HEK293 (cell line): ENCODE measurements around the gene LHFPL5.

Source experiments
- CTCF ChIP-seq: fragments of 450-650 bp; formaldehyde crosslinking; IDR thresholded peaks from 2 replicates; pipeline ENCODE4 v1.5.1; 2016; ENCODE audit warnings: missing biosample characterization, missing genetic modification characterization
- ZNF214 ChIP-seq: fragments of 450-650 bp; formaldehyde crosslinking; IDR thresholded peaks from 2 replicates; pipeline ENCODE4 v1.5.1; 2017; ENCODE audit warnings: missing biosample characterization, mild to moderate bottlenecking, missing genetic modification characterization, borderline replicate concordance
- ZNF501 ChIP-seq: fragments of 450-650 bp; formaldehyde crosslinking; IDR thresholded peaks from 2 replicates; pipeline ENCODE4 v1.5.1; 2016; ENCODE audit warnings: missing biosample characterization, missing genetic modification characterization
- TF ChIP-seq, protein P1 (sequence below): fragments of 450-650 bp; formaldehyde crosslinking; IDR thresholded peaks from 2 replicates; pipeline ENCODE4 v1.5.1; 2016; ENCODE audit warnings: missing biosample characterization, missing genetic modification characterization

- TF ChIP-seq CTCF (tag by site-specific recombination) (no peak), ZNF214 (tag by site-specific recombination) (no peak), ZNF501 (tag by site-specific recombination) (no peak)
- TF ChIP-seq, protein P1, sequence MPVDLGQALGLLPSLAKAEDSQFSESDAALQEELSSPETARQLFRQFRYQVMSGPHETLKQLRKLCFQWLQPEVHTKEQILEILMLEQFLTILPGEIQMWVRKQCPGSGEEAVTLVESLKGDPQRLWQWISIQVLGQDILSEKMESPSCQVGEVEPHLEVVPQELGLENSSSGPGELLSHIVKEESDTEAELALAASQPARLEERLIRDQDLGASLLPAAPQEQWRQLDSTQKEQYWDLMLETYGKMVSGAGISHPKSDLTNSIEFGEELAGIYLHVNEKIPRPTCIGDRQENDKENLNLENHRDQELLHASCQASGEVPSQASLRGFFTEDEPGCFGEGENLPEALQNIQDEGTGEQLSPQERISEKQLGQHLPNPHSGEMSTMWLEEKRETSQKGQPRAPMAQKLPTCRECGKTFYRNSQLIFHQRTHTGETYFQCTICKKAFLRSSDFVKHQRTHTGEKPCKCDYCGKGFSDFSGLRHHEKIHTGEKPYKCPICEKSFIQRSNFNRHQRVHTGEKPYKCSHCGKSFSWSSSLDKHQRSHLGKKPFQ: no peak
These were observed 35.9 kb upstream of the LHFPL5 start for GRCh38 chr6:35769211-35769610.
